ENCODE results near the gene DUS4L.

DNA sequence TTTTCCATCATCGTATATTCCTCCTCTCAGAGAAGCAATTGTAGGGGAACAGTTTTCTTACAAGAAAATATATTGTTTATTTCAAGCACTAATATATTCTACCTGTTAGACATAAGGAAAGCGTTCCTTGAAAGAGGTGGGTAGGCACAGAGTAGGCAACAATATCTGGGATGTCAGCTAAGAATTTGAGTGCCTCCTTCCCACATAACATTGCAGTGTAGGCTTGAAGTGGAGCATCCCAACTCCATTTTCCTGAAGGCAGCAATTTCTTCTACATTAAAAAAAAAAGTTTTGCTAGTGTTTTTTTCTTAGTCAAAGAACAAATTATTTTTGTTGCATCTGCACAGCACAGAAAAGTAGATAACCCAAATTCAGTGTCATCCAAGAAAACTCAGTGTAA is 37.0 kb downstream of the DUS4L start:
- TF ChIP-seq TEAD1 (CRISPR knock-in tag; IDR thresholded peaks at IDR 0.05) (no peak), FOXP1 (CRISPR knock-in tag; IDR thresholded peaks at IDR 0.05; ENCODE audit: borderline replicate concordance) (no peak), SMAD3 (CRISPR knock-in tag; IDR thresholded peaks at IDR 0.05; ENCODE audit: borderline replicate concordance) (no peak), ESRRA (CRISPR knock-in tag; IDR thresholded peaks at IDR 0.05; ENCODE audit: borderline replicate concordance) (no peak)
- TF ChIP-seq, protein P1, sequence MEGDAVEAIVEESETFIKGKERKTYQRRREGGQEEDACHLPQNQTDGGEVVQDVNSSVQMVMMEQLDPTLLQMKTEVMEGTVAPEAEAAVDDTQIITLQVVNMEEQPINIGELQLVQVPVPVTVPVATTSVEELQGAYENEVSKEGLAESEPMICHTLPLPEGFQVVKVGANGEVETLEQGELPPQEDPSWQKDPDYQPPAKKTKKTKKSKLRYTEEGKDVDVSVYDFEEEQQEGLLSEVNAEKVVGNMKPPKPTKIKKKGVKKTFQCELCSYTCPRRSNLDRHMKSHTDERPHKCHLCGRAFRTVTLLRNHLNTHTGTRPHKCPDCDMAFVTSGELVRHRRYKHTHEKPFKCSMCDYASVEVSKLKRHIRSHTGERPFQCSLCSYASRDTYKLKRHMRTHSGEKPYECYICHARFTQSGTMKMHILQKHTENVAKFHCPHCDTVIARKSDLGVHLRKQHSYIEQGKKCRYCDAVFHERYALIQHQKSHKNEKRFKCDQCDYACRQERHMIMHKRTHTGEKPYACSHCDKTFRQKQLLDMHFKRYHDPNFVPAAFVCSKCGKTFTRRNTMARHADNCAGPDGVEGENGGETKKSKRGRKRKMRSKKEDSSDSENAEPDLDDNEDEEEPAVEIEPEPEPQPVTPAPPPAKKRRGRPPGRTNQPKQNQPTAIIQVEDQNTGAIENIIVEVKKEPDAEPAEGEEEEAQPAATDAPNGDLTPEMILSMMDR (IDR thresholded peaks at IDR 0.05), result no peak
- TF ChIP-seq, protein P2, sequence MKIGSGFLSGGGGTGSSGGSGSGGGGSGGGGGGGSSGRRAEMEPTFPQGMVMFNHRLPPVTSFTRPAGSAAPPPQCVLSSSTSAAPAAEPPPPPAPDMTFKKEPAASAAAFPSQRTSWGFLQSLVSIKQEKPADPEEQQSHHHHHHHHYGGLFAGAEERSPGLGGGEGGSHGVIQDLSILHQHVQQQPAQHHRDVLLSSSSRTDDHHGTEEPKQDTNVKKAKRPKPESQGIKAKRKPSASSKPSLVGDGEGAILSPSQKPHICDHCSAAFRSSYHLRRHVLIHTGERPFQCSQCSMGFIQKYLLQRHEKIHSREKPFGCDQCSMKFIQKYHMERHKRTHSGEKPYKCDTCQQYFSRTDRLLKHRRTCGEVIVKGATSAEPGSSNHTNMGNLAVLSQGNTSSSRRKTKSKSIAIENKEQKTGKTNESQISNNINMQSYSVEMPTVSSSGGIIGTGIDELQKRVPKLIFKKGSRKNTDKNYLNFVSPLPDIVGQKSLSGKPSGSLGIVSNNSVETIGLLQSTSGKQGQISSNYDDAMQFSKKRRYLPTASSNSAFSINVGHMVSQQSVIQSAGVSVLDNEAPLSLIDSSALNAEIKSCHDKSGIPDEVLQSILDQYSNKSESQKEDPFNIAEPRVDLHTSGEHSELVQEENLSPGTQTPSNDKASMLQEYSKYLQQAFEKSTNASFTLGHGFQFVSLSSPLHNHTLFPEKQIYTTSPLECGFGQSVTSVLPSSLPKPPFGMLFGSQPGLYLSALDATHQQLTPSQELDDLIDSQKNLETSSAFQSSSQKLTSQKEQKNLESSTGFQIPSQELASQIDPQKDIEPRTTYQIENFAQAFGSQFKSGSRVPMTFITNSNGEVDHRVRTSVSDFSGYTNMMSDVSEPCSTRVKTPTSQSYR (CRISPR knock-in tag; IDR thresholded peaks at IDR 0.05), result no peak
- TF ChIP-seq, protein P3, sequence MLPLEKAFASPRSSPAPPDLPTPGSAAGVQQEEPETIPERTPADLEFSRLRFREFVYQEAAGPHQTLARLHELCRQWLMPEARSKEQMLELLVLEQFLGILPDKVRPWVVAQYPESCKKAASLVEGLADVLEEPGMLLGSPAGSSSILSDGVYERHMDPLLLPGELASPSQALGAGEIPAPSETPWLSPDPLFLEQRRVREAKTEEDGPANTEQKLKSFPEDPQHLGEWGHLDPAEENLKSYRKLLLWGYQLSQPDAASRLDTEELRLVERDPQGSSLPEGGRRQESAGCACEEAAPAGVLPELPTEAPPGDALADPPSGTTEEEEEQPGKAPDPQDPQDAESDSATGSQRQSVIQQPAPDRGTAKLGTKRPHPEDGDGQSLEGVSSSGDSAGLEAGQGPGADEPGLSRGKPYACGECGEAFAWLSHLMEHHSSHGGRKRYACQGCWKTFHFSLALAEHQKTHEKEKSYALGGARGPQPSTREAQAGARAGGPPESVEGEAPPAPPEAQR (CRISPR knock-in tag; IDR thresholded peaks at IDR 0.05), result no peak
- TF ChIP-seq, protein P4, sequence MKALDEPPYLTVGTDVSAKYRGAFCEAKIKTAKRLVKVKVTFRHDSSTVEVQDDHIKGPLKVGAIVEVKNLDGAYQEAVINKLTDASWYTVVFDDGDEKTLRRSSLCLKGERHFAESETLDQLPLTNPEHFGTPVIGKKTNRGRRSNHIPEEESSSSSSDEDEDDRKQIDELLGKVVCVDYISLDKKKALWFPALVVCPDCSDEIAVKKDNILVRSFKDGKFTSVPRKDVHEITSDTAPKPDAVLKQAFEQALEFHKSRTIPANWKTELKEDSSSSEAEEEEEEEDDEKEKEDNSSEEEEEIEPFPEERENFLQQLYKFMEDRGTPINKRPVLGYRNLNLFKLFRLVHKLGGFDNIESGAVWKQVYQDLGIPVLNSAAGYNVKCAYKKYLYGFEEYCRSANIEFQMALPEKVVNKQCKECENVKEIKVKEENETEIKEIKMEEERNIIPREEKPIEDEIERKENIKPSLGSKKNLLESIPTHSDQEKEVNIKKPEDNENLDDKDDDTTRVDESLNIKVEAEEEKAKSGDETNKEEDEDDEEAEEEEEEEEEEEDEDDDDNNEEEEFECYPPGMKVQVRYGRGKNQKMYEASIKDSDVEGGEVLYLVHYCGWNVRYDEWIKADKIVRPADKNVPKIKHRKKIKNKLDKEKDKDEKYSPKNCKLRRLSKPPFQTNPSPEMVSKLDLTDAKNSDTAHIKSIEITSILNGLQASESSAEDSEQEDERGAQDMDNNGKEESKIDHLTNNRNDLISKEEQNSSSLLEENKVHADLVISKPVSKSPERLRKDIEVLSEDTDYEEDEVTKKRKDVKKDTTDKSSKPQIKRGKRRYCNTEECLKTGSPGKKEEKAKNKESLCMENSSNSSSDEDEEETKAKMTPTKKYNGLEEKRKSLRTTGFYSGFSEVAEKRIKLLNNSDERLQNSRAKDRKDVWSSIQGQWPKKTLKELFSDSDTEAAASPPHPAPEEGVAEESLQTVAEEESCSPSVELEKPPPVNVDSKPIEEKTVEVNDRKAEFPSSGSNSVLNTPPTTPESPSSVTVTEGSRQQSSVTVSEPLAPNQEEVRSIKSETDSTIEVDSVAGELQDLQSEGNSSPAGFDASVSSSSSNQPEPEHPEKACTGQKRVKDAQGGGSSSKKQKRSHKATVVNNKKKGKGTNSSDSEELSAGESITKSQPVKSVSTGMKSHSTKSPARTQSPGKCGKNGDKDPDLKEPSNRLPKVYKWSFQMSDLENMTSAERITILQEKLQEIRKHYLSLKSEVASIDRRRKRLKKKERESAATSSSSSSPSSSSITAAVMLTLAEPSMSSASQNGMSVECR (CRISPR knock-in tag; IDR thresholded peaks at IDR 0.05; ENCODE audit: borderline replicate concordance), result no peak
- TF ChIP-seq, protein P5, sequence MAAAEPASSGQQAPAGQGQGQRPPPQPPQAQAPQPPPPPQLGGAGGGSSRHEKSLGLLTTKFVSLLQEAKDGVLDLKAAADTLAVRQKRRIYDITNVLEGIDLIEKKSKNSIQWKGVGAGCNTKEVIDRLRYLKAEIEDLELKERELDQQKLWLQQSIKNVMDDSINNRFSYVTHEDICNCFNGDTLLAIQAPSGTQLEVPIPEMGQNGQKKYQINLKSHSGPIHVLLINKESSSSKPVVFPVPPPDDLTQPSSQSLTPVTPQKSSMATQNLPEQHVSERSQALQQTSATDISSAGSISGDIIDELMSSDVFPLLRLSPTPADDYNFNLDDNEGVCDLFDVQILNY (CRISPR knock-in tag; IDR thresholded peaks at IDR 0.05), result no peak
- TF ChIP-seq, protein P6, sequence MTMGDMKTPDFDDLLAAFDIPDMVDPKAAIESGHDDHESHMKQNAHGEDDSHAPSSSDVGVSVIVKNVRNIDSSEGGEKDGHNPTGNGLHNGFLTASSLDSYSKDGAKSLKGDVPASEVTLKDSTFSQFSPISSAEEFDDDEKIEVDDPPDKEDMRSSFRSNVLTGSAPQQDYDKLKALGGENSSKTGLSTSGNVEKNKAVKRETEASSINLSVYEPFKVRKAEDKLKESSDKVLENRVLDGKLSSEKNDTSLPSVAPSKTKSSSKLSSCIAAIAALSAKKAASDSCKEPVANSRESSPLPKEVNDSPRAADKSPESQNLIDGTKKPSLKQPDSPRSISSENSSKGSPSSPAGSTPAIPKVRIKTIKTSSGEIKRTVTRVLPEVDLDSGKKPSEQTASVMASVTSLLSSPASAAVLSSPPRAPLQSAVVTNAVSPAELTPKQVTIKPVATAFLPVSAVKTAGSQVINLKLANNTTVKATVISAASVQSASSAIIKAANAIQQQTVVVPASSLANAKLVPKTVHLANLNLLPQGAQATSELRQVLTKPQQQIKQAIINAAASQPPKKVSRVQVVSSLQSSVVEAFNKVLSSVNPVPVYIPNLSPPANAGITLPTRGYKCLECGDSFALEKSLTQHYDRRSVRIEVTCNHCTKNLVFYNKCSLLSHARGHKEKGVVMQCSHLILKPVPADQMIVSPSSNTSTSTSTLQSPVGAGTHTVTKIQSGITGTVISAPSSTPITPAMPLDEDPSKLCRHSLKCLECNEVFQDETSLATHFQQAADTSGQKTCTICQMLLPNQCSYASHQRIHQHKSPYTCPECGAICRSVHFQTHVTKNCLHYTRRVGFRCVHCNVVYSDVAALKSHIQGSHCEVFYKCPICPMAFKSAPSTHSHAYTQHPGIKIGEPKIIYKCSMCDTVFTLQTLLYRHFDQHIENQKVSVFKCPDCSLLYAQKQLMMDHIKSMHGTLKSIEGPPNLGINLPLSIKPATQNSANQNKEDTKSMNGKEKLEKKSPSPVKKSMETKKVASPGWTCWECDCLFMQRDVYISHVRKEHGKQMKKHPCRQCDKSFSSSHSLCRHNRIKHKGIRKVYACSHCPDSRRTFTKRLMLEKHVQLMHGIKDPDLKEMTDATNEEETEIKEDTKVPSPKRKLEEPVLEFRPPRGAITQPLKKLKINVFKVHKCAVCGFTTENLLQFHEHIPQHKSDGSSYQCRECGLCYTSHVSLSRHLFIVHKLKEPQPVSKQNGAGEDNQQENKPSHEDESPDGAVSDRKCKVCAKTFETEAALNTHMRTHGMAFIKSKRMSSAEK (CRISPR knock-in tag; IDR thresholded peaks at IDR 0.05; ENCODE audit: borderline replicate concordance), result no peak
- TF ChIP-seq, protein P7, sequence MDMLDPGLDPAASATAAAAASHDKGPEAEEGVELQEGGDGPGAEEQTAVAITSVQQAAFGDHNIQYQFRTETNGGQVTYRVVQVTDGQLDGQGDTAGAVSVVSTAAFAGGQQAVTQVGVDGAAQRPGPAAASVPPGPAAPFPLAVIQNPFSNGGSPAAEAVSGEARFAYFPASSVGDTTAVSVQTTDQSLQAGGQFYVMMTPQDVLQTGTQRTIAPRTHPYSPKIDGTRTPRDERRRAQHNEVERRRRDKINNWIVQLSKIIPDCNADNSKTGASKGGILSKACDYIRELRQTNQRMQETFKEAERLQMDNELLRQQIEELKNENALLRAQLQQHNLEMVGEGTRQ (CRISPR knock-in tag; IDR thresholded peaks at IDR 0.05), result no peak
